Measurements from ENCODE around the gene WNK1.
A peak's percentile ranks its signal among the peaks of the same experiment; 100 is the strongest.
"Not testable (repeated sequence)": the region's sequence is repeated elsewhere in the genome, so short reads cannot be mapped to it uniquely, and the experiment has no call there.

Gene WNK1

GRCh38 chr12:817941-818600 lies 65.7 kb downstream of the WNK1 start:
- DNase-seq (ENCODE audit: low read depth), result no peak

GRCh38 chr12:818733-819132 lies 66.4 kb downstream of the WNK1 start:
- DNase-seq (ENCODE audit: low read depth), result no peak

DNA sequence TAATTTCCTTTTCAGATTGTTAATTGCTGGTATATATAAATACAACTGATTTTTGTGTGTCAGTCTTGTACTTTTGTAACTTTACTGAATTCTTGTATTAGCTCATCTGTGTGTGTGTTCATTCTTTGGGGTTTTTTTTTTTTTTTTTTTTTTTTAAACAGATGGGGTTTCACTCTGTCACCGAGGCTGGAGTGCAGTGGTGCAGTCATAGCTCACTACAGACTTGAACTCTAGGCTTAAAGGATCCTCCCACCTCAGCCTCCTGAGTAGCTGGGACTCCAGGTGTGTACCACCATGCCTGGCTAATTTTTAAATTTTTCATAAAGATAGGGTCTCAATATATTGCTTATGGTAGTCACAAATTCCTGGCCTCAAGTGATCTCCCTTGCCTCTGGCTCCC lies 68.0 kb downstream of the WNK1 start:
- DNase-seq (ENCODE audit: low read depth), result no peak

- no peak for DNase-seq (ENCODE audit: low read depth)
These were observed 70.8 kb downstream of the WNK1 start for GRCh38 chr12:823028-823698.

GRCh38 chr12:826331-826730 lies 74.0 kb downstream of the WNK1 start:
- no peak for DNase-seq (ENCODE audit: low read depth)

- no peak for DNase-seq (ENCODE audit: low read depth)
These were observed 76.5 kb downstream of the WNK1 start for GRCh38 chr12:828726-829395.

DNA sequence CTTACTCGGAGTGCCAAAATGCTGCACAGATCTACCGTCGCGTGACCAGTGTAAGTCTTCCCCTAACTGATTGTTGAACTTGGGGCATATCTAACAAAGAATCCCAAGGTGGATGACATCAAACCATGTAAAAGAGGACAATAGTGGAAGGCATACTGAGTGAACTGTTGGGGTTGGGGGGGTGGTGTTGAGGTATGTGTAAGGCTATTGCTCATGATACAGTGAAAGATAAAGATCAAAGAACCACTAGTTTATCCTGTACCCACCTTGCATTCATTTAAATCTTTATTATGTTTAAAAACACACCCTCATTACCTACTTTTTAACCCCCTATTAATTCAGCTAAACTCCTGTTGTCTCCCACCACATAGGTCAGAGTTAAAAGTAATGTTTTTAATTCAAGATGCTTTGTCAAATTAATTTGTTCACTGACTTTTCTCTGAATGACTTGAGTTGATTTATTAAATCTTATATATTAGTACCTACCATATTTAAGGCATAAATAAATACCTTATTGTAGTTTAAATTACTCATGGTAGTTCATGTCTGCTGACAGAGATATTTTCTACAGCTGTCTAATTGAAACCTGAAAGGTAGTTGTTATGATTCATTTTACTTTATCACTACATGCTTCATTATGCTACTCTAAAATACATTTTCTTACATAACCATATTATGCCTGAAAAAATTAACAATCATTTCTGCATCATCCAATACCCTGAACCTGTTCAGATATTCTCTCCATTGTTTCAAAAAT lies 77.9 kb downstream of the WNK1 start:
- DNase-seq (ENCODE audit: low read depth), result no peak

DNA sequence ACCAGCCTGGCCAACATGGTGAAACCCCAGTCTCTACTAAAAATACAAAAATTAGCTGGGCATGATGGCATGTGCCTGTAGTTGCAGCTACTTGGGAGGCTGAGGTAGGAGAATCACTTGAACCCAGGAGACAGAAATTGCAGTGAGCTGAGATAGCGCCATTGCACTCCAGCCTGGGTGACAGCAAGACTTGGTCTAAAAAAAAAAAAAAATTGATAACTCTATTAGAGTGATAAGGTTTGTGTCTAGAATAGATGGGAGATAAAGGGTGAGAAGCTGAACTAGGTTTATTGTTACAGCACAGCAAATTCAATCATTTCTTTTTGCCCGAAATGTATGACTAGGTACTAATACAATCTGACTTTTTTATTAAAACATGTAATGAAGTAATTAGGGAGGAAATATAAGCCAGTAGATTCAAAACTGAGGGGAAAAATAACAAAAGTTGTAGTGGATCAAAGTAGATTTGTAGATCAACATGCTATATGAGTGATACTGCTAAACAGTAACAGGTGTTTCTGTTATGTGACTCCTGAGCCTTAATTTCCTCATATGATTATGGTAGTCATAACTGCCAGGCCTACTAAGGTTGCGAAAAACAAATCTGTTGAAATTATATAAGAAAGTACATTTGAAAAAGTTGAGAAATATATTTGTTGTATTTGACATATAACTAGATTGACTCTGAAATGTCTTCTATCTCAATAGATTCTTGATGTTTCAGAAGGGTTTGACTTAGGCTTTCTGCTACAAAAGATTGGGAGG lies 83.6 kb downstream of the WNK1 start:
- DNase-seq (ENCODE audit: low read depth), result no peak

DNA sequence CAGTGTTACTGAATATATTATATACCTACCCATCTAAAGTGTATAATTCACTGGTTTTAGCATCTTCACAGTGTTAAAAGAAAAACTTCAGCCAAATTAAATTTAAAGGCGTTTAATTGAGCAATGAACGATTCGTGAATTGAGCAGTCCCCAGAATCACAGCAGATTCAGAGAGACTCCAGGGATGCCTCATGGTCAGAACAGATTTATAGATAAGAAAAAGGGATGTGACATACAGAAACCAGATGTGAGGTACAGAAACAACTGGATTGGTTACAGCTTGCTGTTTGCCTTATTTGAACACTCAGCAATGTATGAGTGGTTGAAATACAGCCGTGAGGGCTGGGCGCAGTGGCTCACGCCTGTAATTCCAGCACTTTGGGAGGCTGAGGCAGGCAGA lies 84.6 kb downstream of the WNK1 start:
- DNase-seq (ENCODE audit: low read depth), result no peak

- DNase-seq (ENCODE audit: low read depth), result no peak
These were observed 85.2 kb downstream of the WNK1 start for GRCh38 chr12:837548-837947.

- no peak for DNase-seq (ENCODE audit: low read depth)
These were observed 91.2 kb downstream of the WNK1 start for GRCh38 chr12:843609-844008.

- DNase-seq (ENCODE audit: low read depth), result no peak
These were observed 94.0 kb downstream of the WNK1 start for GRCh38 chr12:846421-846820.

DNA sequence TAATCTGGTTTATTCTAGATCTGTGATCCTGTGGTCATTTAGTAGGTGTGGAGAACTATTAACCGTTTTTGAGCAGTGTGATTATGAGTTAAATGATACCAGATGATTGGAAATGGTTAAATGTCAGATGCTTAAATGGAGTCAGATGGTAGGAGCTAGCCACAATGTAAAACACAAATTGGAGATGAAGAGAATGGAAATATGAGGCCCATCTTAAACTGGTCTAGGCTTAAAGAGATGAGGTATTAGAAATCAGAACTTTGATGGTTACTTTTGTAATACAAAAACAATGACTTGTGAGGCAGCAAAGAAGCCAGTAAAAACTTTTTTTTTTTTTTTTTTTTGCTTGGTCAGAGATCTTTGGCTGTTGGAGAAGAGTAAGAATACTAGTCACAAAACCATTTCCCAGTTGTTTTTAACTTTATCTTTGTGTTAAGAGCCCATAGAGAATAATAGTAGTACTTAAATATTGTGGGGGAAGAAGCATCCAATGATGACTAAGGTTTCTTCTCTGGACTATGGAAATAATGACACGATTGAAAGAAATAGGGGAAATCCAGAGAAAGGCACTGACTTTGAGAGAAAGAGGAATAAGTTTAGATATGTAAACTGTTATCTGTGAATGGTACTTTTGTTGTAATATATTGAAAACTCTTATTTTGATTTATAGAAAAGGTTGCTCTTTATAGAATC lies 95.9 kb downstream of the WNK1 start:
- no peak for DNase-seq (ENCODE audit: low read depth)

GRCh38 chr12:848882-849527 lies 96.6 kb downstream of the WNK1 start:
- no peak for DNase-seq (ENCODE audit: low read depth)

- DNase-seq (ENCODE audit: low read depth), result not testable (repeated sequence)
These were observed 97.5 kb downstream of the WNK1 start for GRCh38 chr12:849733-850437.

DNA sequence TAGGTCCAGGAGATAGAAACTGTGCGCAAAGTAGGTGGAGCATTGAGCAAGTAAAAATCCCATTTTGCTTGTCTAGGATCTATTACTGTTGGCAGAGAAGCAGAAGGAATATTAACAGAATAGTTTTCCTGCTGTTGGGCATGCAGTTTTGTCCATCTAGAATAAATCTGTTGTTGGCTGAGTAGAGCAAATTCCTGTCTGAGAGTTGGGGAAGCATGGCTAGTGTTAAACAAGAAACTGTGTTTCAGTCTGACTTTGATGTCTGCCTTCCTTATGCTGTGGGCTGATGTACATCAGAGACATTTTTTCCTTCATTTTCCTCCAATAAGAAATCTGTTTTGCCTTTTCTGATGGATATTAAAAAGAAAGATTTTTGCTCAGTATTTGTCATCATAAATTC lies 99.0 kb downstream of the WNK1 start:
- DNase-seq (ENCODE audit: low read depth), result no peak

DNA sequence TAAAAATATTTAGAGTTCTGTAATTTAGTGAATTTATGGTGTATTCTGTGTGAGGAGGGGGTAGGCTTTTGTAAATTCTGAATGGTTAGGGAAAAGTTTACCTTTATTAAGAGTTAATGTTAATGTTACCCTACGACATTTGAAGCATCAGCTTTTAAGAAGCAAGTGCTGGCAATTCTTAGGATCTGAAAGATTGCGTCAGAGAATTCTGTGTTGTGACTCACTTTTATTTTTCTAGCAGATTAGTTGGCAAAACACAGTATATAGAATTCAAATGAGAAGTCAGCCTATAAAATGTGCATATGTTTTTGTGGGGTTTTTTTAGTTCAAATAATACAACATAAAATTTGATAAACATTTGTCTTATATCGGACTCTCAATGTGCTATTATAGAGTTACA lies 99.5 kb downstream of the WNK1 start:
- DNase-seq (ENCODE audit: low read depth), result peak; percentile 67

- no peak for DNase-seq (ENCODE audit: low read depth)
These were observed 100.5 kb downstream of the WNK1 start for GRCh38 chr12:852864-853263.

DNA sequence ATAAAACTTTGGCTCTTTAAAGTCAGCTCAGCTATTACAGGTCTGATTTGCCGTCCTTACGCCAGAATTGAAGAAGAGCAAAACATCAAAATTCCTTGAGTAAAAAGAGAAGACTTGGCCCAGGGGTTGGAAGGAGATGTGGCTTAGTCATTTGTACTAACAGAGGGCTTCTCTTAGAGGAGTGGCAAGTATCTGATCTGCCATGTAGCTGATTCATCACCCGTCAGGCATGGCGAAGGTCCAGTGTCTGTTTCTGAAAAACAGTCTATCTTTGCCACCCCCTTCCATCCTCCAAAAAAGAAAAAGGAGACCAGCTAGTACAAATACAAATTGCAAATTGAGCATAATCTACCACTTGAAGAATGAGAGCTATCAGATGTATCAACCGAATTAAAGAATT lies 105.2 kb downstream of the WNK1 start:
- DNase-seq (ENCODE audit: low read depth), result peak; percentile 82

DNA sequence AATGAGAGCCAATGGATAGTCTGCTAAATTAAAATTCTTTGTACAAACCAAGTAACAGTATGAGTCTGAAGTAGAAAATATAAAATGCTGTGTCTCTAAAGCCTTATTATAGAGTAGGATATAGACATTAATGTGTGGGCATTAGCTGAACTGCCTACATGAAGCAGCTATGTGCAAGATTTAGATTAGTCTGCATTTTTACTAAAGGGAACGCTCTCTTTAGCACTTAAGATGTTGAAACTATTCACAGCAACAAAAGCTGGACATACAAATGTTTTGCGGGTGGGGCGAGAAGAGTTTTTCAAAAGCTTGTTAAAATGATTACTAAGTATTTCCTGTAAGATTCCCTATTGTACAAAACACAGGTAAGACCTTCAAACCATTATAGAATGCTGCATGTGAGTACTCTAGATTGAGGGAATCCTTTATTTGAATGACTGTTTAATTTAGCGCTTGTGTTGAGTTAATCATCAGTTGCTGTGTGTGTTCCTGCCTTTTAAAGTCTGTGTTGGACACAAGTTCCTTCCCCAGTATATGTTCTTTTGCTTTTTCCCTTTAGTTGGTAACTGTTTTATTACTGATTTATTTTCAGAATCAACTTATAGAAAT lies 110.0 kb downstream of the WNK1 start:
- no peak for DNase-seq (ENCODE audit: low read depth)

Data from fibroblast of the conjunctiva (primary cell).